IMR-90 (cell line): ENCODE measurements around the gene MID1. TPM values are rescaled to one million over a fixed set of nuclear protein-coding genes. Genes with fewer than 3 reads are reported as not detected.

Experiments
- ATAC-seq: fragments of 200-7000 bp; cut with Tn5 transposase; 2 replicates; pipeline ENCODE4 v1.9.1; 2020; ENCODE audit warnings: low read depth, mild to moderate bottlenecking, moderate library complexity
- BruUV-seq: library from RNA; stranded (reverse); fragments of 400-500 nt; replicated peaks from 2 replicates; lab custom pipeline; 2021; lab: Mats Ljungman, UMichigan
- CTCF ChIA-PET: fragments of 300-600 bp; formaldehyde crosslinking; extraction: SDS; loops from one replicate; lab custom pipeline; 2021; ENCODE audit warnings: antibody characterized with exemption; lab: Yijun Ruan, JAX
- POLR2A ChIA-PET: fragments of 300-600 bp; sonication (Branson Sonifier 250); formaldehyde crosslinking; loops from one replicate; lab custom pipeline; 2022; ENCODE audit warnings: antibody characterized with exemption; ENCODE audit not compliant: unreplicated experiment; lab: Charles Lee
- DNase-seq: peaks from one replicate; pipeline ENCODE4 v3.0.0; 2013
- H2AFZ ChIP-seq: replicated peaks from 2 replicates; pipeline ENCODE3; 2013; ENCODE audit warnings: low read length, mild to moderate bottlenecking; ENCODE audit not compliant: poor library complexity
- H2AK5ac ChIP-seq: 2 replicates; pipeline ENCODE4 v1.6.1; 2013; ENCODE audit warnings: low read depth, low read length, inconsistent platforms
- H2AK9ac ChIP-seq: replicated peaks from 2 replicates; pipeline ENCODE3; 2013; ENCODE audit warnings: mild to moderate bottlenecking, low read depth, low read length, moderate library complexity; ENCODE audit not compliant: poor library complexity
- H2BK120ac ChIP-seq: 2 replicates; pipeline ENCODE4 v1.6.1; 2013; ENCODE audit warnings: low read depth, low read length, inconsistent platforms
- H2BK15ac ChIP-seq: 3 replicates; pipeline ENCODE4 v1.6.1; 2013; ENCODE audit warnings: low read depth, low read length, inconsistent platforms
- H2BK20ac ChIP-seq: 2 replicates; pipeline ENCODE4 v1.6.1; 2013; ENCODE audit warnings: low read depth, mild to moderate bottlenecking, inconsistent platforms, low read length, moderate library complexity
- H2BK5ac ChIP-seq: 2 replicates; pipeline ENCODE4 v1.6.1; 2013; ENCODE audit warnings: mild to moderate bottlenecking, low read depth, low read length, inconsistent platforms; ENCODE audit not compliant: poor library complexity, severe bottlenecking
- H3K14ac ChIP-seq: replicated peaks from 2 replicates; pipeline ENCODE4 v1.6.1; 2013; ENCODE audit warnings: low read depth, low read length, inconsistent platforms
- H3K18ac ChIP-seq: 2 replicates; pipeline ENCODE4 v1.6.1; 2013; ENCODE audit warnings: low read depth, low read length, control low read depth
- H3K23ac ChIP-seq: 2 replicates; pipeline ENCODE4 v1.6.1; 2013; ENCODE audit warnings: low read depth, low read length, inconsistent platforms
- H3K27ac ChIP-seq: 2 replicates; pipeline ENCODE4 v1.5.1; 2013; ENCODE audit warnings: mild to moderate bottlenecking, control low read depth, low read length; ENCODE audit not compliant: insufficient read depth
- H3K27me3 ChIP-seq: 2 replicates; pipeline ENCODE4 v1.6.1; 2013; ENCODE audit warnings: low read length; ENCODE audit not compliant: control insufficient read depth, insufficient read depth
- H3K36me3 ChIP-seq: 2 replicates; pipeline ENCODE4 v1.6.1; 2013; ENCODE audit warnings: low read length, mixed read lengths; ENCODE audit not compliant: control insufficient read depth, insufficient read depth
- H3K4ac ChIP-seq: 2 replicates; pipeline ENCODE4 v1.6.1; 2013; ENCODE audit warnings: low read depth, low read length, inconsistent platforms
- H3K4me1 ChIP-seq: 2 replicates; pipeline ENCODE4 v1.6.1; 2013; ENCODE audit warnings: low read length, mixed read lengths; ENCODE audit not compliant: control insufficient read depth, insufficient read depth
- H3K4me2 ChIP-seq: 2 replicates; pipeline ENCODE4 v1.6.1; 2013; ENCODE audit warnings: low read depth, mild to moderate bottlenecking, control low read depth, low read length, moderate library complexity
- H3K4me3 ChIP-seq: 2 replicates; pipeline ENCODE4 v1.5.1; 2013; ENCODE audit warnings: low read depth, mild to moderate bottlenecking, control low read depth, low read length, moderate library complexity; ENCODE audit not compliant: insufficient read depth
- H3K56ac ChIP-seq: 2 replicates; pipeline ENCODE4 v1.6.1; 2013; ENCODE audit warnings: low read length, inconsistent platforms; ENCODE audit not compliant: insufficient read depth; ENCODE audit errors: extremely low read depth
- H3K79me1 ChIP-seq, 2 experiments: 2 replicates each; pipeline ENCODE4 v1.6.1; 2013; ENCODE audit warnings: low read length in 2 of 2, inconsistent platforms in 1 of 2, low read depth in 1 of 2
- H3K9ac ChIP-seq: 2 replicates; pipeline ENCODE4 v1.6.1; 2013; ENCODE audit warnings: low read depth, low read length, control low read depth
- H3K9me1 ChIP-seq: 2 replicates; pipeline ENCODE4 v1.6.1; 2013; ENCODE audit warnings: low read length, inconsistent platforms; ENCODE audit not compliant: insufficient read depth
- H3K9me3 ChIP-seq: 2 replicates; pipeline ENCODE4 v1.6.1; 2013; ENCODE audit warnings: low read length; ENCODE audit not compliant: control insufficient read depth, insufficient read depth
- H4K20me1 ChIP-seq: 2 replicates; pipeline ENCODE4 v1.6.1; 2013; ENCODE audit warnings: low read length, inconsistent platforms; ENCODE audit not compliant: insufficient read depth
- H4K5ac ChIP-seq: 2 replicates; pipeline ENCODE4 v1.6.1; 2013; ENCODE audit warnings: mild to moderate bottlenecking, low read depth, low read length, control low read depth
- H4K8ac ChIP-seq, 2 experiments: 2 replicates each; pipeline ENCODE4 v1.6.1; 2013; ENCODE audit warnings: low read depth in 2 of 2, low read length in 2 of 2, control low read depth in 1 of 2, inconsistent platforms in 1 of 2
- H4K91ac ChIP-seq: 2 replicates; pipeline ENCODE4 v1.6.1; 2013; ENCODE audit warnings: low read depth, low read length, inconsistent platforms; ENCODE audit not compliant: insufficient read depth
- BHLHE40 ChIP-seq: fragments of 150-350 bp; IDR thresholded peaks from 2 replicates; pipeline ENCODE4 v1.6.1; 2016; ENCODE audit warnings: mild to moderate bottlenecking, low read depth, low read length
- CEBPB ChIP-seq: IDR thresholded peaks from 2 replicates; pipeline ENCODE4 v1.6.1; 2012; ENCODE audit warnings: low read depth, low read length, improper control_type of control experiment
- CHD1 ChIP-seq: IDR thresholded peaks from 2 replicates; pipeline ENCODE4 v1.6.1; 2012; ENCODE audit warnings: low read depth, low read length, improper control_type of control experiment
- CTCF ChIP-seq: conservative IDR thresholded peaks from 2 replicates; pipeline ENCODE4 v1.5.1; 2012; ENCODE audit warnings: mild to moderate bottlenecking, low read depth, low read length, improper control_type of control experiment
- ELK1 ChIP-seq: fragments of 150-350 bp; IDR thresholded peaks from 2 replicates; pipeline ENCODE4 v1.6.1; 2016; ENCODE audit warnings: low read depth, mild to moderate bottlenecking, low read length, moderate library complexity, borderline replicate concordance
- FOS ChIP-seq: fragments of 150-350 bp; IDR thresholded peaks from 2 replicates; pipeline ENCODE4 v1.6.1; 2016; ENCODE audit warnings: low read depth, low read length
- MAFK ChIP-seq: IDR thresholded peaks from 2 replicates; pipeline ENCODE4 v1.6.1; 2012; ENCODE audit warnings: low read depth, low read length, improper control_type of control experiment
- MAZ ChIP-seq: IDR thresholded peaks from 2 replicates; pipeline ENCODE4 v1.6.1; 2012; ENCODE audit warnings: low read depth, mild to moderate bottlenecking, low read length, improper control_type of control experiment, moderate library complexity, borderline replicate concordance
- MXI1 ChIP-seq: IDR thresholded peaks from 2 replicates; pipeline ENCODE4 v1.6.1; 2012; ENCODE audit warnings: low read depth, mild to moderate bottlenecking, low read length, moderate library complexity, borderline replicate concordance
- NFE2L2 ChIP-seq: fragments of 150-350 bp; IDR thresholded peaks from 2 replicates; pipeline ENCODE4 v1.6.1; 2016; ENCODE audit warnings: low read depth, mild to moderate bottlenecking, low read length
- POLR2A ChIP-seq: IDR thresholded peaks from 2 replicates; pipeline ENCODE4 v1.6.1; 2012; ENCODE audit warnings: mild to moderate bottlenecking, low read depth, low read length
- RAD21 ChIP-seq: IDR thresholded peaks from 2 replicates; pipeline ENCODE4 v1.6.1; 2012; ENCODE audit warnings: low read length, improper control_type of control experiment
- RCOR1 ChIP-seq: IDR thresholded peaks from 2 replicates; pipeline ENCODE4 v1.6.1; 2012; ENCODE audit warnings: mild to moderate bottlenecking, low read length, improper control_type of control experiment; ENCODE audit not compliant: insufficient replicate concordance
- RFX5 ChIP-seq: IDR thresholded peaks from 2 replicates; pipeline ENCODE4 v1.8.0; 2012; ENCODE audit warnings: low read depth, mild to moderate bottlenecking, low read length, moderate library complexity
- SMC3 ChIP-seq: fragments of 150-350 bp; IDR thresholded peaks from 2 replicates; pipeline ENCODE4 v1.6.1; 2016; ENCODE audit warnings: low read depth, mild to moderate bottlenecking, antibody characterized with exemption, low read length, moderate library complexity
- USF2 ChIP-seq: fragments of 150-350 bp; IDR thresholded peaks from 2 replicates; pipeline ENCODE4 v1.6.1; 2017; ENCODE audit warnings: mild to moderate bottlenecking, antibody characterized with exemption, low read length, low read depth
- WGBS, 2 experiments: methylation state at CpG; one replicate each; pipeline versions ENCODE4 v1.1.5 to v1.1.7; 2013; ENCODE audit warnings: missing lambda C conversion rate in 2 of 2; ENCODE audit not compliant: insufficient read length in 1 of 2; ENCODE audit errors: extremely low coverage in 2 of 2; 5-methylcytosine and 5-hydroxymethylcytosine counted together
- dilution Hi-C: fragments of 300-500 bp; cut with HindIII; formaldehyde crosslinking; loops from one replicate; pipeline ENCODE4 v1.14.3; 2018; ENCODE audit warnings: low sequenced_read_pairs; ENCODE audit not compliant: unreplicated experiment
- in situ Hi-C: fragments of 300-500 bp; cut with MboI; formaldehyde crosslinking; loops from 3 replicates; pipeline ENCODE4 v1.14.3; 2019; ENCODE audit warnings: low sequenced_read_pairs, inconsistent platforms, mixed read lengths
- intact Hi-C: fragments of 100-400 bp; cut with micrococcal nuclease; formaldehyde crosslinking; loops from 2 replicates; pipeline ENCODE4 v1.10.0; 2022
- polyA plus RNA-seq, 3 experiments: library from polyadenylated mRNA; depleted of rRNA; stranded (reverse); fragments of >200 nt; gene quantifications; 2 replicates each; pipeline ENCODE4 v1.2.3, GENCODE V29; 2012; ENCODE audit warnings: low replicate concordance in 1 of 3
- total RNA-seq: library from RNA; depleted of rRNA; stranded (reverse); fragments of >200 nt; gene quantifications from 2 replicates; pipeline ENCODE4 v1.2.3, GENCODE V29; 2012

The MID1 gene
- total and polyA plus RNA-seq, 2 of the 4 experiments (the other 2 are of a cell fraction), result 37.2 to 106 TPM

GRCh38 chrX:10465254-10465653 is 155.1 kb downstream of the MID1 start:
- H4K8ac ChIP-seq, result no peak overlapping the region
- H4K20me1 ChIP-seq, result no peaks in the 10 kb centered on the region
- H3K79me1 ChIP-seq, result no peaks in the 10 kb centered on the region
- H2AK9ac ChIP-seq, result no peak overlapping the region
- no peak overlapping the region for H3K18ac ChIP-seq
- H2BK20ac ChIP-seq, result no peak overlapping the region
- H3K4me1 ChIP-seq, result peaks cover 2% of the 10 kb centered on the region; the same call in 1 of the 2 replicates
- peaks cover under 1% of the 10 kb centered on the region; the same call in 1 of the 2 replicates for H3K9me3 ChIP-seq
- POLR2A ChIA-PET, result no interaction called here
- DNase-seq, result no peak
- no peak overlapping the region for H3K4me2 ChIP-seq
- H3K27me3 ChIP-seq, result no peaks in the 10 kb centered on the region
- H2BK5ac ChIP-seq, result no peak overlapping the region
- H2BK15ac ChIP-seq, result no peak overlapping the region
- WGBS, 2 experiments, result no CpG with 5 or more reads among the region's 2 CpGs
- no TSS peak for BruUV-seq
- no peak overlapping the region for H4K5ac ChIP-seq
- no peak for TF ChIP-seq RFX5
- no peak for TF ChIP-seq RAD21
- TF ChIP-seq CTCF, result no peak
- TF ChIP-seq CEBPB, result no peak
- TF ChIP-seq BHLHE40, result no peak
- TF ChIP-seq MAFK, result no peak
- TF ChIP-seq USF2, result no peak
- no peak for TF ChIP-seq MXI1
- no peak for TF ChIP-seq SMC3
- no peak for TF ChIP-seq RCOR1
- no peak for TF ChIP-seq ELK1
- no peak for TF ChIP-seq POLR2A
- no peak for TF ChIP-seq CHD1
- no peak for TF ChIP-seq FOS
- TF ChIP-seq MAZ, result no peak
- TF ChIP-seq NFE2L2, result no peak
- in situ Hi-C loops, result no loop called here
- dilution Hi-C loops, result no loop called here
- no peak overlapping the region for H3K14ac ChIP-seq
- no peak overlapping the region for H3K27ac ChIP-seq
- ATAC-seq, result no peak
- H2AK5ac ChIP-seq, result no peak overlapping the region
- no peak overlapping the region for H3K56ac ChIP-seq
- H3K4me3 ChIP-seq, result no peak overlapping the region
- intact Hi-C loops, result no loop called here
- H4K91ac ChIP-seq, result no peak overlapping the region
- H3K9ac ChIP-seq, result no peak overlapping the region
- H3K9me1 ChIP-seq, result peaks cover 2% of the 10 kb centered on the region; the same call in 1 of the 2 replicates
- H3K23ac ChIP-seq, result no peak overlapping the region
- H2AFZ ChIP-seq, result no peak overlapping the region
- peaks cover 8% of the 10 kb centered on the region for H3K36me3 ChIP-seq
- H3K4ac ChIP-seq, result no peak overlapping the region
- no peak overlapping the region for H2BK120ac ChIP-seq
- CTCF ChIA-PET, result no interaction called here
